ENCODE results near the gene TPPP2. TPM values are rescaled to one million over a fixed set of nuclear protein-coding genes. Genes with fewer than 3 reads are reported as not detected.

Gene TPPP2
- total and polyA plus RNA-seq, 2 donors (not counting 1 experiment from before 2014, with no cell fraction given) = not detected

GRCh38 chr14:20997564-20997963 lies 32.5 kb upstream of the TPPP2 start:
- no peaks in the 10 kb centered on the region for H3K27me3 ChIP-seq (ENCODE audit: control insufficient read depth, insufficient read depth, low read length)
- peaks cover 7% of the 10 kb centered on the region for H3K36me3 ChIP-seq (ENCODE audit: control insufficient read depth, insufficient read depth, low read length)
- H4K20me1 ChIP-seq (ENCODE audit: control insufficient read depth, extremely low read depth, insufficient read depth, low read length) = no peaks in the 10 kb centered on the region
- DNase-seq (ENCODE audit: low read depth in 2 of 2) = no peak
- H2AFZ ChIP-seq (ENCODE audit: low read length) = no peak overlapping the region
- H3K9ac ChIP-seq (ENCODE audit: insufficient read depth, low read length) = no peak overlapping the region
- H3K4me2 ChIP-seq (ENCODE audit: extremely low read depth, insufficient read depth, low read length) = no peak overlapping the region
- no peak overlapping the region for H3K4me3 ChIP-seq (replicated peaks in 1 of 4; ENCODE audit: control extremely low read depth in 1 of 4, insufficient read depth in 1 of 4, low read depth in 3 of 4, low read length in 4 of 4)
- H3K4me1 ChIP-seq (ENCODE audit: control insufficient read depth, extremely low read depth, insufficient read depth, low read length) = no peaks in the 10 kb centered on the region
- no peaks in the 10 kb centered on the region for H3K9me3 ChIP-seq (ENCODE audit: control insufficient read depth, insufficient read depth, low read depth, low read length)
- H3K27ac ChIP-seq (ENCODE audit: insufficient read depth, low read length) = no peak overlapping the region
- H3K79me2 ChIP-seq (ENCODE audit: control insufficient read depth, insufficient read depth, low read length) = no peaks in the 10 kb centered on the region
- no peak for TF ChIP-seq EZH2 (IDR thresholded peaks at IDR 0.05; ENCODE audit: low read length, missing control alignments)
- no peak for TF ChIP-seq CTCF (conservative IDR thresholded peaks at IDR 0.05 in 1 of 2, IDR thresholded peaks at IDR 0.05 in 1 of 2; ENCODE audit: low read depth in 1 of 2, low read length in 2 of 2)

- H2AFZ ChIP-seq (ENCODE audit: low read length) = no peak overlapping the region
Measured at GRCh38 chr14:20998139-20998538, 31.9 kb upstream of the TPPP2 start.

GRCh38 chr14:20998674-20999366 lies 31.2 kb upstream of the TPPP2 start, which contains the start of gene SLC39A2:
SLC39A2 (plus strand) TSS chr14:20999293; CDS start chr14:20999447, 154 bp downstream.
- Histone ChIP-seq H3K4me1 (ENCODE audit: control insufficient read depth, extremely low read depth, insufficient read depth, low read length) (no peaks in the 10 kb centered on the region), H3K27ac (ENCODE audit: insufficient read depth, low read length) (no peak within 1 kb of the TSS), H3K79me2 (ENCODE audit: control insufficient read depth, insufficient read depth, low read length) (no peaks in the 10 kb centered on the region), H3K36me3 (ENCODE audit: control insufficient read depth, insufficient read depth, low read length) (peaks cover 7% of the 10 kb centered on the region), H3K4me2 (ENCODE audit: extremely low read depth, insufficient read depth, low read length) (no peak within 1 kb of the TSS), H3K9me3 (ENCODE audit: control insufficient read depth, insufficient read depth, low read depth, low read length) (no peaks in the 10 kb centered on the region), H3K27me3 (ENCODE audit: control insufficient read depth, insufficient read depth, low read length) (no peaks in the 10 kb centered on the region), H3K4me3 (replicated peaks in 1 of 4; ENCODE audit: control extremely low read depth in 1 of 4, insufficient read depth in 1 of 4, low read depth in 3 of 4, low read length in 4 of 4) (no peak within 1 kb of the TSS), H3K9ac (ENCODE audit: insufficient read depth, low read length) (no peak within 1 kb of the TSS), H4K20me1 (ENCODE audit: control insufficient read depth, extremely low read depth, insufficient read depth, low read length) (no peaks in the 10 kb centered on the region), H2AFZ (ENCODE audit: low read length) (no peak within 1 kb of the TSS)
- DNase-seq (ENCODE audit: low read depth in 2 of 2) = peak; percentile 51 to 76
- TF ChIP-seq CTCF (conservative IDR thresholded peaks at IDR 0.05 in 1 of 2, IDR thresholded peaks at IDR 0.05 in 1 of 2; ENCODE audit: low read depth in 1 of 2, low read length in 2 of 2) (no peak), EZH2 (IDR thresholded peaks at IDR 0.05; ENCODE audit: low read length, missing control alignments) (no peak)

More at GRCh38 chr14:20998139-20998538, 31.9 kb upstream of the TPPP2 start:
- no peaks in the 10 kb centered on the region for H3K27me3 ChIP-seq (ENCODE audit: control insufficient read depth, insufficient read depth, low read length)
- H3K79me2 ChIP-seq (ENCODE audit: control insufficient read depth, insufficient read depth, low read length) = no peaks in the 10 kb centered on the region
- no peak overlapping the region for H3K27ac ChIP-seq (ENCODE audit: insufficient read depth, low read length)
- H3K9ac ChIP-seq (ENCODE audit: insufficient read depth, low read length) = no peak overlapping the region
- H3K4me1 ChIP-seq (ENCODE audit: control insufficient read depth, extremely low read depth, insufficient read depth, low read length) = no peaks in the 10 kb centered on the region
- H3K4me3 ChIP-seq (replicated peaks in 1 of 4; ENCODE audit: control extremely low read depth in 1 of 4, insufficient read depth in 1 of 4, low read depth in 3 of 4, low read length in 4 of 4) = no peak overlapping the region
- TF ChIP-seq CTCF (conservative IDR thresholded peaks at IDR 0.05 in 1 of 2, IDR thresholded peaks at IDR 0.05 in 1 of 2; ENCODE audit: low read depth in 1 of 2, low read length in 2 of 2) (no peak), EZH2 (IDR thresholded peaks at IDR 0.05; ENCODE audit: low read length, missing control alignments) (no peak)
- peaks cover 7% of the 10 kb centered on the region for H3K36me3 ChIP-seq (ENCODE audit: control insufficient read depth, insufficient read depth, low read length)
- no peak overlapping the region for H3K4me2 ChIP-seq (ENCODE audit: extremely low read depth, insufficient read depth, low read length)
- no peaks in the 10 kb centered on the region for H4K20me1 ChIP-seq (ENCODE audit: control insufficient read depth, extremely low read depth, insufficient read depth, low read length)
- DNase-seq (ENCODE audit: low read depth in 2 of 2) = no peak
- no peaks in the 10 kb centered on the region for H3K9me3 ChIP-seq (ENCODE audit: control insufficient read depth, insufficient read depth, low read depth, low read length)

All from fibroblast of lung (primary cell).